Lung (tissue), 12 donors: ENCODE results near the gene TNC. TPM values are rescaled to one million over a fixed set of nuclear protein-coding genes. Genes with fewer than 3 reads are reported as not detected.

Experiments used
- ATAC-seq: fragments of 200-7000 bp; cut with Tn5 transposase; one replicate; pipeline ENCODE4 v1.9.1; 2020; ENCODE audit warnings: moderate number of reproducible peaks; ENCODE audit not compliant: insufficient read depth, low FRiP score
- DNase-seq, 3 donors: peaks; one replicate each; pipeline ENCODE4 v3.0.0-alpha.2; 2013 to 2017
- H3K27ac ChIP-seq, 2 donors: one replicate each; pipeline ENCODE4 v1.5.1; 2013; ENCODE audit warnings: mild to moderate bottlenecking in 2 of 2, moderate library complexity in 2 of 2, control low read depth in 1 of 2, inconsistent platforms in 1 of 2, low read depth in 1 of 2, low read length in 1 of 2
- H3K27me3 ChIP-seq, 3 donors: one replicate each; pipeline ENCODE4 v1.5.1; 2013; ENCODE audit warnings: low read length in 2 of 3; ENCODE audit not compliant: control insufficient read depth in 3 of 3, insufficient read depth in 3 of 3
- H3K36me3 ChIP-seq, 4 donors: one replicate each; pipeline ENCODE4 v1.5.1; 2013; ENCODE audit warnings: low read length in 4 of 4, mild to moderate bottlenecking in 1 of 4, moderate library complexity in 1 of 4; ENCODE audit not compliant: control insufficient read depth in 4 of 4, insufficient read depth in 4 of 4
- H3K4me1 ChIP-seq, 5 donors: one replicate each; pipeline ENCODE4 v1.5.1; 2013; ENCODE audit warnings: low read length in 5 of 5, mild to moderate bottlenecking in 2 of 5, moderate library complexity in 1 of 5; ENCODE audit not compliant: control insufficient read depth in 5 of 5, insufficient read depth in 5 of 5
- H3K4me3 ChIP-seq: one replicate; pipeline ENCODE4 v1.5.1; 2013; ENCODE audit warnings: mild to moderate bottlenecking, control low read depth, moderate library complexity
- H3K9ac ChIP-seq, 2 donors: one replicate each; pipeline ENCODE4 v1.5.1; 2013; ENCODE audit warnings: low read length in 2 of 2, control low read depth in 1 of 2; ENCODE audit not compliant: insufficient read depth in 1 of 2
- H3K9me3 ChIP-seq, 4 donors: one replicate each; pipeline ENCODE4 v1.5.1; 2013; ENCODE audit warnings: low read length in 3 of 4, mild to moderate bottlenecking in 1 of 4, moderate library complexity in 1 of 4; ENCODE audit not compliant: control insufficient read depth in 4 of 4, insufficient read depth in 3 of 4
- WGBS, 2 donors: extraction: QIAGEN DNeasy Blood & Tissue Kit; methylation state at CpG; one replicate each; pipeline ENCODE4 v1.1.7; 2013; 5-methylcytosine and 5-hydroxymethylcytosine counted together
- polyA plus RNA-seq, 2 donors: library from polyadenylated mRNA; stranded (reverse); fragments of 200-250 nt; gene quantifications; one replicate each; pipeline ENCODE4 v1.2.1, GENCODE V29; 2013
- total RNA-seq, 2 donors: library from RNA; depleted of rRNA in 1 of 2; stranded (reverse); fragments of >200 nt in 1 of 2; gene quantifications; one replicate each; pipeline ENCODE4 v1.2.1, GENCODE V29; 2014 to 2021
- TF ChIP-seq, protein P1 (sequence below): IDR thresholded peaks from 2 replicates; pipeline ENCODE4 v1.5.1; 2012; ENCODE audit warnings: mild to moderate bottlenecking; ENCODE audit errors: control extremely low read depth, extremely low read depth
- donor health status: control.
- donor health status: control.
- donor health status: Bipolar disorder and iron deficiency.
- donor health status: healthy.
- donor health status: DM: yes; HTN: yes; CAD: no.

Gene TNC
- total and polyA plus RNA-seq, 4 donors = 3.9 to 242 (median 80.5) TPM

GRCh38 chr9:115144706-115145105 lies 26.7 kb upstream of the TNC start:
- Histone ChIP-seq H3K27ac (no peak overlapping the region), H3K36me3 (no peaks in the 10 kb centered on the region), H3K4me1 (peaks cover 0 to 2% (median 0%) of the 10 kb centered on the region in 5 donors), H3K9ac (no peak overlapping the region), H3K27me3 (no peaks in the 10 kb centered on the region), H3K9me3 (no peaks in the 10 kb centered on the region), H3K4me3 (no peak overlapping the region)
- no peak for ATAC-seq
- DNase-seq = no peak
- WGBS, 2 donors = 78 to 86% methylated on average over 2 of the region's 2 CpGs
- TF ChIP-seq, protein P1, sequence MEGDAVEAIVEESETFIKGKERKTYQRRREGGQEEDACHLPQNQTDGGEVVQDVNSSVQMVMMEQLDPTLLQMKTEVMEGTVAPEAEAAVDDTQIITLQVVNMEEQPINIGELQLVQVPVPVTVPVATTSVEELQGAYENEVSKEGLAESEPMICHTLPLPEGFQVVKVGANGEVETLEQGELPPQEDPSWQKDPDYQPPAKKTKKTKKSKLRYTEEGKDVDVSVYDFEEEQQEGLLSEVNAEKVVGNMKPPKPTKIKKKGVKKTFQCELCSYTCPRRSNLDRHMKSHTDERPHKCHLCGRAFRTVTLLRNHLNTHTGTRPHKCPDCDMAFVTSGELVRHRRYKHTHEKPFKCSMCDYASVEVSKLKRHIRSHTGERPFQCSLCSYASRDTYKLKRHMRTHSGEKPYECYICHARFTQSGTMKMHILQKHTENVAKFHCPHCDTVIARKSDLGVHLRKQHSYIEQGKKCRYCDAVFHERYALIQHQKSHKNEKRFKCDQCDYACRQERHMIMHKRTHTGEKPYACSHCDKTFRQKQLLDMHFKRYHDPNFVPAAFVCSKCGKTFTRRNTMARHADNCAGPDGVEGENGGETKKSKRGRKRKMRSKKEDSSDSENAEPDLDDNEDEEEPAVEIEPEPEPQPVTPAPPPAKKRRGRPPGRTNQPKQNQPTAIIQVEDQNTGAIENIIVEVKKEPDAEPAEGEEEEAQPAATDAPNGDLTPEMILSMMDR = no peak

- DNase-seq (no peak), ATAC-seq (no peak)
- TF ChIP-seq, protein P1 = no peak
- H3K9ac ChIP-seq = no peak overlapping the region
- no peaks in the 10 kb centered on the region for H3K9me3 ChIP-seq
- H3K4me3 ChIP-seq = no peak overlapping the region
- no peak overlapping the region for H3K27ac ChIP-seq
- no peaks in the 10 kb centered on the region for H3K36me3 ChIP-seq
- no peaks in the 10 kb centered on the region for H3K27me3 ChIP-seq
- no peaks in the 10 kb centered on the region for H3K4me1 ChIP-seq
- WGBS, 2 donors = 74 to 77% methylated on average over 2 of the region's 2 CpGs
Measured at GRCh38 chr9:115143689-115144088, 25.7 kb upstream of the TNC start.

- DNase-seq = no peak
- WGBS, 2 donors = 95 to 96% methylated on average over 6 of the region's 6 CpGs
Measured at GRCh38 chr9:115142517-115143270, 24.7 kb upstream of the TNC start.

More at GRCh38 chr9:115142517-115143270, 24.7 kb upstream of the TNC start:
- Histone ChIP-seq H3K27me3 (no peaks in the 10 kb centered on the region), H3K4me1 (no peaks in the 10 kb centered on the region), H3K9me3 (no peaks in the 10 kb centered on the region), H3K36me3 (no peaks in the 10 kb centered on the region), H3K9ac (no peak overlapping the region), H3K27ac (no peak overlapping the region), H3K4me3 (no peak overlapping the region)
- TF ChIP-seq, protein P1 = no peak
- no peak for ATAC-seq
